Measurements from ENCODE around the gene ARHGEF17. TPM values are rescaled to one million over a fixed set of nuclear protein-coding genes. Genes with fewer than 3 reads are reported as not detected.

ARHGEF17 gene
- total RNA-seq, 2 donors from 2014 or later = 31.0 to 39.0 TPM

- H3K4me3 ChIP-seq (ENCODE audit: low read length) = no peak overlapping the region
- H3K27me3 ChIP-seq (ENCODE audit: control insufficient read depth, insufficient read depth, low read length, poor library complexity, severe bottlenecking) = no peaks in the 10 kb centered on the region
- no peak for DNase-seq
- H3K27ac Mint-ChIP-seq = no peak overlapping the region
- H3K9me3 Mint-ChIP-seq = no peaks in the 10 kb centered on the region
- H3K27me3 Mint-ChIP-seq (ENCODE audit: insufficient read depth) = peaks cover 8% of the 10 kb centered on the region
- H3K36me3 ChIP-seq (ENCODE audit: control insufficient read depth, insufficient read depth, low read length) = peaks cover 10% of the 10 kb centered on the region
- H3K36me3 Mint-ChIP-seq (ENCODE audit: low read depth) = peaks cover 20% of the 10 kb centered on the region
- no peak overlapping the region for H3K4me3 Mint-ChIP-seq
- H3K27ac ChIP-seq (ENCODE audit: low read depth, low read length) = no peak overlapping the region
- TF ChIP-seq CTCF (conservative IDR thresholded peaks at IDR 0.05) = no peak
- H3K9me3 ChIP-seq (ENCODE audit: control insufficient read depth, low read length) = no peaks in the 10 kb centered on the region
- 87 to 94% methylated on average over 3 to 5 of the region's 5 CpGs for WGBS, 2 experiments (ENCODE audit: insufficient coverage in 1 of 2, insufficient read length in 1 of 2)
- H3K9ac ChIP-seq (ENCODE audit: extremely low read depth, low read length, poor library complexity, severe bottlenecking) = no peak overlapping the region
- no peaks in the 10 kb centered on the region for H3K4me1 ChIP-seq (ENCODE audit: control insufficient read depth, insufficient read depth, low read length)
- H3K4me1 Mint-ChIP-seq = no peaks in the 10 kb centered on the region
Observed at GRCh38 chr11:73348838-73349237, 40.8 kb downstream of the ARHGEF17 start.

GRCh38 chr11:73349633-73350032 lies 41.6 kb downstream of the ARHGEF17 start:
- no peaks in the 10 kb centered on the region for H3K9me3 Mint-ChIP-seq
- H3K4me3 Mint-ChIP-seq = no peak overlapping the region
- H3K36me3 ChIP-seq (ENCODE audit: control insufficient read depth, insufficient read depth, low read length) = peaks cover 15% of the 10 kb centered on the region
- no peak overlapping the region for H3K9ac ChIP-seq (ENCODE audit: extremely low read depth, low read length, poor library complexity, severe bottlenecking)
- H3K27me3 Mint-ChIP-seq (ENCODE audit: insufficient read depth) = peaks cover 7% of the 10 kb centered on the region
- no peak overlapping the region for H3K4me3 ChIP-seq (ENCODE audit: low read length)
- H3K36me3 Mint-ChIP-seq (ENCODE audit: low read depth) = peaks cover 21% of the 10 kb centered on the region
- no peak overlapping the region for H3K27ac Mint-ChIP-seq
- H3K4me1 ChIP-seq (ENCODE audit: control insufficient read depth, insufficient read depth, low read length) = no peaks in the 10 kb centered on the region
- H3K27me3 ChIP-seq (ENCODE audit: control insufficient read depth, insufficient read depth, low read length, poor library complexity, severe bottlenecking) = no peaks in the 10 kb centered on the region
- no peaks in the 10 kb centered on the region for H3K4me1 Mint-ChIP-seq
- DNase-seq = no peak
- TF ChIP-seq CTCF (conservative IDR thresholded peaks at IDR 0.05) = no peak
- no peaks in the 10 kb centered on the region for H3K9me3 ChIP-seq (ENCODE audit: control insufficient read depth, low read length)
- no peak overlapping the region for H3K27ac ChIP-seq (ENCODE audit: low read depth, low read length)
- 89 to 96% methylated on average over 5 to 6 of the region's 6 CpGs for WGBS, 2 experiments (ENCODE audit: insufficient coverage in 1 of 2, insufficient read length in 1 of 2)

GRCh38 chr11:73350908-73351636 lies 43.0 kb downstream of the ARHGEF17 start:
- no peaks in the 10 kb centered on the region for H3K9me3 ChIP-seq (ENCODE audit: control insufficient read depth, low read length)
- Mint-ChIP-seq H3K27ac (no peak overlapping the region), H3K27me3 (ENCODE audit: insufficient read depth) (peaks cover 5% of the 10 kb centered on the region), H3K4me1 (no peaks in the 10 kb centered on the region), H3K4me3 (no peak overlapping the region), H3K36me3 (ENCODE audit: low read depth) (peaks cover 25% of the 10 kb centered on the region), H3K9me3 (no peaks in the 10 kb centered on the region)
- peaks cover 15% of the 10 kb centered on the region for H3K36me3 ChIP-seq (ENCODE audit: control insufficient read depth, insufficient read depth, low read length)
- TF ChIP-seq CTCF (conservative IDR thresholded peaks at IDR 0.05) = peak; percentile 99
- H3K27ac ChIP-seq (ENCODE audit: low read depth, low read length) = no peak overlapping the region
- WGBS, 2 experiments (ENCODE audit: insufficient coverage in 1 of 2, insufficient read length in 1 of 2) = 24 to 25% methylated on average over 12 to 16 of the region's 16 CpGs
- H3K27me3 ChIP-seq (ENCODE audit: control insufficient read depth, insufficient read depth, low read length, poor library complexity, severe bottlenecking) = no peaks in the 10 kb centered on the region
- DNase-seq = peak; percentile 81
- H3K4me1 ChIP-seq (ENCODE audit: control insufficient read depth, insufficient read depth, low read length) = no peaks in the 10 kb centered on the region
- no peak overlapping the region for H3K4me3 ChIP-seq (ENCODE audit: low read length)
- no peak overlapping the region for H3K9ac ChIP-seq (ENCODE audit: extremely low read depth, low read length, poor library complexity, severe bottlenecking)
